ENCODE data around the gene MAVS. TPM values are rescaled to one million over a fixed set of nuclear protein-coding genes. Genes with fewer than 3 reads are reported as not detected.
"Not testable (repeated sequence)": the region's sequence is repeated elsewhere in the genome, so short reads cannot be mapped to it uniquely, and the experiment has no call there.

MAVS gene
- total RNA-seq, 2 donors from 2014 or later: 35.2 to 42.1 TPM

GRCh38 chr20:3842348-3842930 is 4.2 kb upstream of the MAVS start:
- Histone ChIP-seq H3K9me3 (no peaks in the 10 kb centered on the region), H3K4me3 (no peak overlapping the region), H3K27ac (no peak overlapping the region), H3K27me3 (replicated peaks; ENCODE audit: insufficient read depth) (no peaks in the 10 kb centered on the region), H3K36me3 (no peaks in the 10 kb centered on the region), H3K4me1 (ENCODE audit: control insufficient read depth in 1 of 2, low read depth in 2 of 2) (peaks cover under 1 to 11% of the 10 kb centered on the region in 2 donors)
- no peak for ATAC-seq (ENCODE audit: insufficient number of reproducible peaks, low FRiP score, low read depth)
- no peak for DNase-seq (ENCODE audit: low spot score)
- TF ChIP-seq, protein P1, sequence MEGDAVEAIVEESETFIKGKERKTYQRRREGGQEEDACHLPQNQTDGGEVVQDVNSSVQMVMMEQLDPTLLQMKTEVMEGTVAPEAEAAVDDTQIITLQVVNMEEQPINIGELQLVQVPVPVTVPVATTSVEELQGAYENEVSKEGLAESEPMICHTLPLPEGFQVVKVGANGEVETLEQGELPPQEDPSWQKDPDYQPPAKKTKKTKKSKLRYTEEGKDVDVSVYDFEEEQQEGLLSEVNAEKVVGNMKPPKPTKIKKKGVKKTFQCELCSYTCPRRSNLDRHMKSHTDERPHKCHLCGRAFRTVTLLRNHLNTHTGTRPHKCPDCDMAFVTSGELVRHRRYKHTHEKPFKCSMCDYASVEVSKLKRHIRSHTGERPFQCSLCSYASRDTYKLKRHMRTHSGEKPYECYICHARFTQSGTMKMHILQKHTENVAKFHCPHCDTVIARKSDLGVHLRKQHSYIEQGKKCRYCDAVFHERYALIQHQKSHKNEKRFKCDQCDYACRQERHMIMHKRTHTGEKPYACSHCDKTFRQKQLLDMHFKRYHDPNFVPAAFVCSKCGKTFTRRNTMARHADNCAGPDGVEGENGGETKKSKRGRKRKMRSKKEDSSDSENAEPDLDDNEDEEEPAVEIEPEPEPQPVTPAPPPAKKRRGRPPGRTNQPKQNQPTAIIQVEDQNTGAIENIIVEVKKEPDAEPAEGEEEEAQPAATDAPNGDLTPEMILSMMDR (IDR thresholded peaks at IDR 0.05): no peak

- TF ChIP-seq, protein P1 (IDR thresholded peaks at IDR 0.05): no peak
- Histone ChIP-seq H3K36me3 (no peaks in the 10 kb centered on the region), H3K27me3 (replicated peaks; ENCODE audit: insufficient read depth) (no peaks in the 10 kb centered on the region), H3K9me3 (no peaks in the 10 kb centered on the region), H3K4me1 (ENCODE audit: control insufficient read depth in 1 of 2, low read depth in 2 of 2) (peaks cover 5 to 17% of the 10 kb centered on the region in 2 donors), H3K27ac (no peak overlapping the region), H3K4me3 (no peak overlapping the region)
- DNase-seq (ENCODE audit: low spot score): no peak
- ATAC-seq (ENCODE audit: insufficient number of reproducible peaks, low FRiP score, low read depth): no peak
These were observed 3.1 kb upstream of the MAVS start for GRCh38 chr20:3843490-3843889.

DNA sequence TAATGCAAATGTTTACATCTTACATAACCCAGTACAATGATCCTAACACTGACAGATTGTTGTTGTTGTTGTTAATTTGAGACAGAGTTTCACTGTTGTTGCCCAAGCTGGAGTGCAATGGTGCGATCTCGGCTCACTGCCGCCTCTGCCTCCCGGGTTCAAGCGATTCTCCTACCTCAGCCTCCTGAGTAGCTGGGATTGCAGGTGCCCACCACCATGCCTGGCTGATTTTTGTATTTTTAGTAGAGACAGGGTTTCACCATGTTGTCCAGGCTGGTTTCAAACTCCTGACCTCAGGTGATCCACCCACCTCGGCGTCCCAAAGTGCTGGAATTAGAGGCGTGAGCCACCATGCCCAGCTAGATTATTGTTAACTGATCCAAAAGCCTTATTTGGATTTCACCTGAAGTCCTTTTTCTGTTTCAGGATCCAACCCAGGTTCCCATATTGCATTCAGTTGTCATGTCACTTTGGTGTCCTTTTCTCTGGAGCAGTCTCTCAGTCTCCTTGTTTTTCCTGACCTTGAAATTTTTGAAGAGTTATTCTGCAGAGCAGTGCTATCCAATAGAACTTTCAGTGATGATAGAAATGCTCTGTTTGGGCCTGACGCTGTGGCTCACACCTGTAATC is 2.5 kb upstream of the MAVS start:
- DNase-seq (ENCODE audit: low spot score); H3K36me3 ChIP-seq; H3K27me3 ChIP-seq (replicated peaks; ENCODE audit: insufficient read depth); H3K4me3 ChIP-seq; H3K9me3 ChIP-seq; ATAC-seq (ENCODE audit: insufficient number of reproducible peaks, low FRiP score, low read depth); H3K27ac ChIP-seq: not testable (repeated sequence)
- peaks cover 5 to 17% of the 10 kb centered on the region in 2 donors for H3K4me1 ChIP-seq (ENCODE audit: control insufficient read depth in 1 of 2, low read depth in 2 of 2)

- peak overlapping the region; percentile 90 to 96 for H3K27ac ChIP-seq
These were observed 275 bp upstream of the MAVS start for GRCh38 chr20:3846378-3846739.

DNA sequence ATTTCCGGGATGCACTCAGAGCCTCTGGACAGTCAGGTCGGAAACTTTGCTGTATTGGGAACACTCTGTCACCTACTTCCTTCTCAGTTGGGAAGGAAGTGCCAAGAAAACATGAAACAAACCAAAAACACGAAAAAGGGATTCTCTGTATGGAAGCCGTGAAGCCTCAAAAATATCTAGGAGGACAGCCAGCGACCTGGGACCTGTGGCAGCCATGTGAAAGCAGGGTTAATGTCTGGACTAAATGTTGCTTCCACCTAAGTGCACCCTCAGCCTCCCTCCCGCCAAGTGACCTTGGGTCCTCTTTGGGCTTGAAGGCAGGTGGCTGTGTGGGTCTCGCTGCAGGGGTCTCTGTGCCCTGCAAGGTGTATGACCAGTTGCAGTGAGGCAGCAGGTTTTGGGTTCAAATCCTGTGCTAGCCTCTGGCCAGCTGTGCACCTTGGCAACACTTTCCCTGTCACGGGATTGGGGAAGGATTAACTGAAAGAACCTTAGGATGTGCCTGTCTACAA is 851 bp downstream of the MAVS start:
- DNase-seq (ENCODE audit: low spot score) (no peak), ATAC-seq (ENCODE audit: insufficient number of reproducible peaks, low FRiP score, low read depth) (no peak)
- Histone ChIP-seq H3K4me3 (peak overlapping the region; percentile 91), H3K27ac (peak overlapping the region; percentile 90 to 96), H3K9me3 (no peaks in the 10 kb centered on the region), H3K27me3 (replicated peaks; ENCODE audit: insufficient read depth) (no peaks in the 10 kb centered on the region), H3K36me3 (no peaks in the 10 kb centered on the region), H3K4me1 (ENCODE audit: control insufficient read depth in 1 of 2, low read depth in 2 of 2) (peaks cover 5 to 17% of the 10 kb centered on the region in 2 donors)
- TF ChIP-seq, protein P1 (IDR thresholded peaks at IDR 0.05): no peak

More at GRCh38 chr20:3846378-3846739, 275 bp upstream of the MAVS start:
- Histone ChIP-seq H3K36me3 (no peaks in the 10 kb centered on the region), H3K27me3 (replicated peaks; ENCODE audit: insufficient read depth) (no peaks in the 10 kb centered on the region), H3K9me3 (no peaks in the 10 kb centered on the region), H3K4me3 (peak overlapping the region; percentile 91), H3K4me1 (ENCODE audit: control insufficient read depth in 1 of 2, low read depth in 2 of 2) (peaks cover 5 to 17% of the 10 kb centered on the region in 2 donors)
- ATAC-seq (ENCODE audit: insufficient number of reproducible peaks, low FRiP score, low read depth) (peak; percentile 14), DNase-seq (ENCODE audit: low spot score) (no peak)
- TF ChIP-seq, protein P1 (IDR thresholded peaks at IDR 0.05): no peak

Data from thoracic aorta (tissue), 2 donors.